DMS153 treated with DMSO at 0.1 percent for 48 hours (cell line): Measurements from ENCODE around the gene RAC3.

Experiments used
- DNase-seq: peaks from one replicate; lab custom pipeline; 2025; ENCODE audit not compliant: unreplicated experiment; lab: John Stamatoyannopoulos, UW

RAC3 gene

DNA sequence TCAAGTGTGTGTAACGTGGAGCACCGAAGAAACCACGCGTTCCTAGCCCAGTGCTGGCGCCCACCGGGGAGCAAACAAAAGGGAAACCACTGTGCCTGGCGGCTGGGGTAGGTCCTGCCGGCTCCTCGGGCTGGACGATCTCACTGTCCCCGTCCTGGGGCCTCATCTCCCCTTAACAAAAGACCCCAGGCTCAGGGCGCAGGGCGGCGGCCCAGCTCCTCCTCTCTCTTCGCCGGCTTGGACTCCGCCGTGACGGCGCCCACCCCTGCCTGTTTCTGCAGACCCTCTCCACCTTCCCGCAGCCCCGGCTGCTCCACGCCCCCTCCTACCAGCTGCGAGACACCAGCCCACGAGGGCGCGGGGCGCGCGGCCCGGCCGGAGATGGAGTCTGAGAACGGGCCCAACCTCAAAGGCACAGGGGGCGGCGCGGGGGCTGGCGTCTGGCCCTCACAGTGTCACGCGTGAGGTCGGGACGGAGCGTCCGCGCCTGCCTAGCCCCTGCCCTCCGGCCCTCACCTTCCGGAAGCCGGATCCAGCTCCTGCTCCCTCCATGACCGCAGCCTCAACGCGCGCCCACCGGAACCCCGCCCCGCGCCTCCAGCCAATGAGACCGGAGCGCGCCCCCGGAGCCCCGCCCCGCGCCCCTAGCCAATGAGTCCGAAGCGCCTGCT is 9.0 kb upstream of the RAC3 start, which contains the start of gene CENPX:
Gene CENPX (minus strand): TSS at position 569 of the 671 bp plus-strand sequence. CDS start 17 bp downstream, at position 552.
- DNase-seq = no peak

DNA sequence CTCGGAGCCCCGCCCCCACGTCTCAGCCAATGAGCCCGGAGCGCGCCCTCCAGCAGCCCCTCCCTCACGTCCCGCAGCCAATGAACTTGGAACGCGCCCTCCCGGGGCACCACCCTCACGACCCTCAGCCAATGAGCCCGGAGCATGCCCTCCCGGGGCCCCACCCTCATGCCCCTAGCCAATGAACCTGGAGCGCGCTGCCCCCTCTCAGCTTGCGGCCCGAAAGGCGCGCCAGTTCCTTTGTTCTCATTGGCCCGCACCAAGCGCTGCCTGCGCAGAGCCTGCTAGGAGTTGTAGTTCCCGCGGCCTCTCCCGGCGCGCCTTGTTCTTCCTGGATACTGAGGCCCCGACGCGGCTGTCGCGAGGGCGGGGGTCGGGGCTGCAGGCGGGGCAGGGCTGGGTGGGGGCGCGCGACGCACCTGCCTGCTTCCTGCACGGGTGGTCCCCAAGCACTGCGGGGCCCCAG is 8.5 kb upstream of the RAC3 start, which contains the start of gene LRRC45:
Gene LRRC45 (plus strand): TSS at position 325 of the 466 bp plus-strand sequence. CDS start 339 bp downstream, outside the sequence.
- peak; percentile 98 for DNase-seq

- DNase-seq = peak; percentile 1
Measured at GRCh38 chr17:82023447-82024241, 7.8 kb upstream of the RAC3 start.

DNA sequence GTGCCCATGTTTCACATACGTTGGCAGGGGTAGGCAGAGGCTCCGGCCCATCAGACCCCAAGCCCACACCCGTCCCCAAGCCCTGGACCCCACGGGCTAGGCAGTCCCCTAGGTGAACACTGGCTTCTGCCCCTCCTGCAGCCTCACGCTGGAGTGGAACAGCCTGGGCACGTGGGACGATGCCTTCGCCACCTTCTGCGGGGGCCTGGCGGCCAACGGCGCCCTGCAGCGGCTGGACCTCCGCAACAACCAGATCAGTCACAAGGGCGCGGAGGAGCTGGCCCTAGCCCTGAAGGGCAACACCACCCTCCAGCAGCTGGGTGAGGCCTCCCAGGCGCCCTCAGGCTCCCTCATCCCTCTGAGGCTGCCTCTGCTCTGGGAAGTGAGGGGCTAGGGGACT is 6.6 kb upstream of the RAC3 start:
- DNase-seq = no peak

- no peak for DNase-seq
Measured at GRCh38 chr17:82025401-82026107, 5.9 kb upstream of the RAC3 start.

GRCh38 chr17:82028246-82028645 is 3.2 kb upstream of the RAC3 start:
- DNase-seq = no peak

DNA sequence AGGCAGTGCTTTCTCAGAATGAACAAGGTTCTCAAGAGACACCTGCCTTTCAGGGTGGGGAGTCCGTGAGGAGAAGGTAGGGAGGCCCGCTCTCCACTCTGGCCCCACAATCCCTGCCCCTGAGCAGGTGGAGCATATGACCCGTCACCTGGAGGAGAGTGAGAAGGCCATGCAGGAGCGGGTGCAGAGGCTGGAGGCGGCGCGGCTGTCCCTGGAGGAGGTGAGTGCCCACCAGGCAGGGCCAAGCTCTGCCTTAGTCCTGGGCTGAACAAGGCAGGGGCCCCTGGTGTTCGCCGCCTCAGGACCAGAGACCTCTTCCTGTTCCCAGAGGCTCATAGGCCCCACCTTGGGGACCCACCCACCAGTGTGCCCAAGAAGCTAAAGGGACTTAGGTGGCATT is 2.5 kb upstream of the RAC3 start:
- no peak for DNase-seq

DNA sequence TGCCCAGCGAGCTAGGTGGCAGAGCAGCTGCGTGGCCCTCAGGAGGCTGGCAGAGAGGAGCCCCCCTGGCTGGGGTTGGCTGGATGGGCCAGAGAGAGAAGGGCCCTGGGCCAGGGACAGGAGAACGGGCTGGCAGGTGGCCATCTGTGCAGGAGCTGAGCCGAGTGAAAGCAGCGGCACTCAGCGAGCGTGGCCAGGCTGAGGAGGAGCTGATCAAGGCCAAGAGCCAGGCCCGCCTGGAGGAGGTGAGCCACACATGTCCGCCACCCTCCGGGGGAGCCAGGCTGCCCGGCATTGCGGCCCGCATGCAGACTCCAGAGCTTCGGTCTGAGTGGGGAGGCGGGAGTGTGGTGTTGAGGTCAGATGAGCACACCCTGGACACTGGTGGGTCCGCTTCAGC is 2.1 kb upstream of the RAC3 start:
- no peak for DNase-seq

DNA sequence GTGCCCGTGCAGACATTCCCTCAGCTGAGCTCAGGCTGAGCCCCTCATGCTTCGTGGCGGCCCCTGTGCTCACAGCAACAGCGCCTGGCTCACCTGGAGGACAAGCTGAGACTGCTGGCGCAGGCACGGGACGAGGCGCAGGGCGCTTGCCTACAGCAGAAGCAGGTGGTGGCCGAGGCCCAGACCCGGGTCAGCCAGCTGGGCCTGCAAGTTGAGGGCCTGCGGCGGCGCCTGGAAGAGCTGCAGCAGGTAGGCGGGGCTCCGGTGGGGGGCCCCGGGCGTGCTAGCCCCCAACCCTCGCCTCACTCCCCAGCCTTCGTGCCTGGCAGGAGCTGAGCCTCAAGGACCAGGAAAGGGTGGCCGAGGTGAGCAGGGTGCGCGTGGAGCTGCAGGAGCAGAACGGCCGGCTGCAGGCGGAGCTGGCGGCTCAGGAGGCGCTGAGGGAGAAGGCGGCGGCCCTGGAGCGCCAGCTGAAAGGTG is 1.4 kb upstream of the RAC3 start:
- no peak for DNase-seq

GRCh38 chr17:82030470-82031302 is 792 bp upstream of the RAC3 start:
- DNase-seq = peak; percentile 48

DNA sequence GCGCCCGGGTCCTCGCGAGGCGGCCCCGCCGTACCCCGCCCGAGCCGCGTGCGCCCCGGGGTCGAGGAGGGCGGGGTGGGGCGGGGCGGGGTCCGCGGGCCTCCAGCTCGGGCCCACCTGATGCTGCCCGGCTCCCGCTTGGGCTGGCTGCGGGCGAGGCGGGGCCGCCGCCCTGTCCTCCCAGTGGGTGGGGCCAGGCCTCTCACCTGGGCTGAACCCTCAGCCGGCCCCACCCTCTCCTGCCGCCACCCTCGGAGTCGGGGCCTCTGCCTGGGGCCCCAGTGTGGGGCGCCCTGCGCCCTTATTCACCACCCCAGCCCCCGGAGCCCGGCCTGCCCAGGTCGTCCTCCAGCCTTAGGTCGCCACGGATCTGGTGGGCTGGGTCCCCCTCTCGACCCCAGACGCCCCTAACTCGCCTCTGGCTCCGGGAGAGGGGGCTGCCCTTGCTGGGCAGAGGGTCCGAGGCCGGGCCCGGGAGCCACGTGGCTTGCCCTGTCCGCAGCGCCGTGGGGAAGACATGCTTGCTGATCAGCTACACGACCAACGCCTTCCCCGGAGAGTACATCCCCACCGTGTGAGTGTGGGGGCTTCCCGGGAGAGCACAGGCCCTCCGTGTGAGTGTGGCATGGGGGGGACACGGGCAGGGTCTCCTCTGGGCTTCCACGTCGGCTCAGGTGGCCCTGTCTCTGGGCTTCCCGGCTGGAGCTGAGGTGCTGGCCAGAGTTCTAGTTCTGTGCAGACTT is 578 bp downstream of the RAC3 start:
- peak; percentile 7 for DNase-seq

DNA sequence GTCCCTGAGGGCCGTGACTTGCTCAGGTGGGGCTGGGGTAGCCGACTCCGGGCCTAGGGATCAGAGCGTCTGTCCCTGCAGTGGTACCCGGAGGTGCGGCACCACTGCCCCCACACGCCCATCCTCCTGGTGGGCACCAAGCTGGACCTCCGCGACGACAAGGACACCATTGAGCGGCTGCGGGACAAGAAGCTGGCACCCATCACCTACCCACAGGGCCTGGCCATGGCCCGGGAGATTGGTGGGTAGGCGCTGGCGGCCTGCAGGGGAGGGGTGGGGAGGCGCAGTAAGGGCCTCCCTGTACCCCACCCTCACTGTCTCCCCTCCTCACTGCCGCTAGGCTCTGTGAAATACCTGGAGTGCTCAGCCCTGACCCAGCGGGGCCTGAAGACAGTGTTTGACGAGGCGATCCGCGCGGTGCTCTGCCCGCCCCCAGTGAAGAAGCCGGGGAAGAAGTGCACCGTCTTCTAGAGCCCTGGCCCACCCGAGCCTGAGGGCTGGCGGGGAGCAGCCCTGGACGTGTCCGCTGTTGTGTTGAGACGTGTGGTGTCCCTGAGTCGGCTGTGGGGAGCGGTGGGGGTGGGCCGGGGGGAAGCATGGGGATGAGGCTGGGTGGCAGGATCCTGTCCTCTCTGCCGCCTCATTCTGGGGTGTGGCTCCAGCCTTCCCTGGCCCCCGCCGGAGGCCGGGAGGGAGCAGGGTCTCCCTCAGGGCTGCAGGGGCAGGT is 2.0 kb downstream of the RAC3 start:
- DNase-seq = no peak

DNA sequence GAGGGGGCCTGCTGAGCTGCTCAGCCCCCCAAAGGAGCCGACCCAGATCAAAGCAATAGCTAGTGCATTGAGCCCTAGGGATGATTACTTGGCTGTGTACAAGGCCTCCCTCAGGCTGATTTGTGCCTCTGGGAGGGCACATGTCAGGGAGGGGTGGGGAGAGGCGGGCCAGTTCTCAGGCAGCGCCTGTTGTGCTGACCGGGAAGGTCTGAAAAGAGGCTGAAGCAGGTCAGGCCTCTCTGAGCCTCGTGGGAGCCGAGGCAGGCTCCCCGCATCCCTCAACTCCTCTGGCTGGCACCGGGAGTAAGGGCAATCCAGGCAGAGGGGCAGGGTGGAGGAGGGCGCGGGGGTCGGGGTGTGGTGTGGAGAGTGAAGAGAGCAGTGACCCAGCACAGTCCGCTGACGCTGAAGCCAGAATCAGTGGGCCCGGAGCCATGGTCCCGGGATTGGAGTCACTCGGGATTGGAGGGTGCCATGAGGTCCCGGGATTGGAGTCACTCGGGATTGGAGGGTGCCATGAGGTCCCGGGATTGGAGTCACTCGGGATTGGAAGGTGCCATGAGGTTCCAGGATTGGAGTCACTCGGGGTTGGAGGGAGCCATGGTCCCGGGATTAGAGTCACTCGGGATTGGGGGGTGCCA is 3.0 kb downstream of the RAC3 start:
- no peak for DNase-seq

DNA sequence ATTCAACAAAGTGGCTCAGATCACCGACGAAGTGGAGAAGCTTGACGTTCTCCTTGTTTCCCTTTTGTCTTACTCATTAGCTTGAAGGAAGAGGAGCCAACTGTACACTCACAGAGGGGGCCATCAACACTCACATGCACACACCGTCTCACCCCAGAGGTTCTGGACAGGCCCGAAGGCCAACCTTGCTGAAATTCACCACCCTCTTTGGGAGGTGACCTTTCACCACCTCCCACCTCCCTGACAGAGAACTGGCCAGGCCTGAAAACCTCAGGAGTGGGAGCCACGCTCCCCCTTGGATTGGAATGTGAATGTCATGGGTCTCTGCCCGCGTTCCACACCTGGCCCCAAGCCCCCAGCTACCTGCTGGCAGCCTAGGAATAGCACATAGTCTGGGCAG is 4.0 kb downstream of the RAC3 start:
- DNase-seq = no peak

DNA sequence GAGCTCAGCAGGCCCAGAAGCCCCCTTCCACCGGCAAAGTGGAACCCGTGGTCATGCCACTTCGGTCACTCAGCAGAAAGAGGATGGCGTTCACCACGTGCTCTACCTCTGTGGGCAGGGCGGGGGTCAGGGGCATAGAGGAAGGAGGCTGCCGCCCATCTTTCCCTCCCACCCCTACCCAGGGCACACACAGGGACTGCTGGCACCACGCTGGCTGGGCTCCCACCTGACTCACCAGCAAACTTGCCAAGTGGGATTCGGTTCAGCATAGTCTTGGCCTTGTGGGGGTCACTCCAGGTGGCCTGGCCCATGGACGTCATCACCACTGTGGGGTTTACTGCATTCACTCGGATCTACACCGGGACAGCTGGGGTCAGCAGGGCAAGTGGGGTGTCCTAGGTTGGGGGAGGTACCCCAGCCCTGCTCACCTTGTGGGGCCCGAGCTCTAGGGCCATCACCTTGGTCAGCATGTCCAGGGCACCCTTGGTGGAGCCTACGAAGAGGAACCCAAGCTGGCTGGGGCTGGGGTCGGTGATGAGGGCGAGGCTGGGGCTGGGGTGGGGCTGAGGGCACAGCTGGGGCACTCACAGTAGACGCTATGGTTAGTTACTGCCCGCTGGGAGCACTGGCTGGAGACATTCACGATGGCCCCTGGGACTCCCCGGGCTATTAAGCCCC is 4.6 kb downstream of the RAC3 start:
- no peak for DNase-seq

- no peak for DNase-seq
Measured at GRCh38 chr17:82036634-82037091, 5.2 kb downstream of the RAC3 start.

DNA sequence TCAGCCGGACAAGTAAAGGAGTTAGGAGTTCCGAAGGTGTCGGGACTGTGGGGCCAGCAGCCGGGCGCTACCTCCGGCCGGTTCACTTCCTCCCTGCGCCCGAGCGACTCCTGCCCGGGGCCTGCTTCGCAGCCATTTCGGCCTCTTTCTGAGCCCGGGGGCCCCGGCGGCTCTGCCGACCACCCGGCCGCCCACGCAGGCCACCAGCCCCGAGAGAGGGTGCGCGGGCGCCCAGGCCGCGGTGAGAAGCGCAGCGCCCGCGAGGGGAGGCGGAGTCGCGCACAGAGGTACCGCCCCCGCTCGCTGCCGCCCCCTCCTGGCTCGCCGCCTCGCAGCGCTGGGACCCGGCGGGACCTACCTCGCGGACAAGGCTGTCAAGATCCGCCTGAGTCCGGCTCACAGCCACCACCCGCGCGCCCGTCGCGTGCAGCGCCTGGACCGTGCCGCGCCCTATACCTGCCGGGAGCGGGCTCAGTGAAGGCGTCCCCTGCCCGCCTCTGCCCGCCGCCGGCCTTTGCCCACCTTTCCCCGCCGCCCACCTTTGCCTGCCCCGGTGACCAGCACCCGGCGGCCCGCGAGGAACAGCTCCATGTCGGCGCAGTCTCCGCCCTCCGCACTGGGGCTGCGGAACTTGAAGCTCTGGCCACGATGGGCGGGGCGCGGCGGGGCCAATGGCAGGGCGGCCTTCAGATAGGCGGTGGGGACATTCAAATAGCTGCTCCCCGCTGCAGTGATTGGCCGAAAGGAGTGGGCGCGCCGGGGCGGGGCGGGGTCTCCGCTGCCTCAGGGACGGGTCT is 5.8 kb downstream of the RAC3 start, which contains the start of gene DCXR:
Gene DCXR (minus strand): TSS at position 606 of the 797 bp plus-strand sequence. CDS start 15 bp downstream, at position 591.
- DNase-seq = peak; percentile 92
